K562 (cell line): ENCODE results near the gene TMPRSS11E. TPM values are rescaled to one million over a fixed set of nuclear protein-coding genes. Genes with fewer than 3 reads are reported as not detected.

Experiments
- ATAC-seq: fragments of 200-7000 bp; cut with Tn5 transposase; 3 replicates; pipeline ENCODE4 v1.9.1; 2020; ENCODE audit warnings: moderate library complexity
- Bru-seq: library from RNA; stranded (reverse); fragments of 400-500 nt; gene quantifications from one replicate; lab custom pipeline; 2021; lab: Mats Ljungman, UMichigan
- BruChase-seq, 2 experiments: library from RNA; stranded (reverse); fragments of 400-500 nt; gene quantifications; one replicate each; lab custom pipeline; 2021; lab: Mats Ljungman, UMichigan
- BruUV-seq: library from RNA; stranded (reverse); fragments of 400-500 nt; replicated peaks from 2 replicates; lab custom pipeline; 2021; lab: Mats Ljungman, UMichigan
- CTCF ChIA-PET: fragments of 300-600 bp; formaldehyde crosslinking; extraction: SDS; loops from one replicate; lab custom pipeline; 2021; ENCODE audit warnings: low intra/inter-chr PET ratio; lab: Yijun Ruan, JAX
- POLR2A ChIA-PET: fragments of 300-600, 350-650 bp; sonication (Branson Sonifier 250); formaldehyde crosslinking; extraction: SDS; loops from one replicate; lab custom pipeline; 2021; ENCODE audit warnings: antibody characterized with exemption, inconsistent platforms; lab: Yijun Ruan, JAX
- DNase-seq, 4 experiments: peaks; one replicate each; pipeline versions ENCODE4 v3.0.0 to v3.0.0-alpha.2; 2011 to 2018; ENCODE audit warnings: low spot score in 3 of 4, mixed read lengths in 3 of 4; ENCODE audit errors: extremely low read depth in 1 of 4
- FAIRE-seq: peaks from 2 replicates; lab custom pipeline; 2011; peaks lifted over from hg19 to GRCh38; lab: Jason Lieb, UNC
- H2AFZ ChIP-seq: 2 replicates; pipeline ENCODE4 v1.6.0; 2011; ENCODE audit warnings: low read depth, low read length, control low read depth, inconsistent platforms
- H3K27ac ChIP-seq: fragments of 200-600 bp; 3 replicates; pipeline ENCODE4 v1.8.0; 2011; ENCODE audit warnings: low read depth, mild to moderate bottlenecking, control low read depth, inconsistent platforms, low read length, moderate library complexity, mixed read lengths; ENCODE audit errors: extremely low read depth
- H3K27me3 ChIP-seq, 2 experiments: fragments of 300-600 bp in 1 of 2; 2 replicates in 1 of 2; 3 replicates in 1 of 2; pipeline versions ENCODE4 v1.6.0 to v1.8.0; 2011; ENCODE audit warnings: inconsistent platforms in 2 of 2, low read length in 2 of 2, mild to moderate bottlenecking in 1 of 2, mixed read lengths in 1 of 2, moderate library complexity in 1 of 2; ENCODE audit not compliant: control insufficient read depth in 2 of 2, insufficient read depth in 2 of 2
- H3K36me3 ChIP-seq: fragments of 300-600 bp; 3 replicates; pipeline ENCODE4 v1.8.0; 2011; ENCODE audit warnings: mild to moderate bottlenecking, low read length, inconsistent platforms; ENCODE audit not compliant: control insufficient read depth, insufficient read depth
- H3K4me1 ChIP-seq, 2 experiments: fragments of 200-600 bp in 1 of 2; replicated peaks in 1 of 2; 2 replicates in 1 of 2; 3 replicates in 1 of 2; pipeline versions ENCODE4 v1.5.1 to v1.8.0; 2011; ENCODE audit warnings: inconsistent platforms in 2 of 2, low read length in 2 of 2, mild to moderate bottlenecking in 1 of 2, mixed read lengths in 1 of 2, moderate library complexity in 1 of 2; ENCODE audit not compliant: control insufficient read depth in 2 of 2, insufficient read depth in 2 of 2
- H3K4me2 ChIP-seq: 2 replicates; pipeline ENCODE4 v1.6.1; 2011; ENCODE audit warnings: low read length, control low read depth, inconsistent platforms, mixed read lengths; ENCODE audit not compliant: insufficient read depth
- H3K4me3 ChIP-seq: fragments of 200-600 bp; sonication (generic), shearing (Covaris generic); 2 replicates; pipeline ENCODE4 v1.5.1; 2016; ENCODE audit warnings: control low read depth, inconsistent platforms
- H3K79me2 ChIP-seq: fragments of 200-600 bp; 3 replicates; pipeline ENCODE4 v1.8.0; 2011; ENCODE audit warnings: low read length, inconsistent platforms; ENCODE audit not compliant: control insufficient read depth, insufficient read depth
- H3K9ac ChIP-seq, 2 experiments: 2 replicates each; pipeline versions ENCODE4 v1.6.0 to v1.6.1; 2011; ENCODE audit warnings: low read depth in 2 of 2, low read length in 2 of 2, control low read depth in 1 of 2, inconsistent platforms in 1 of 2, mild to moderate bottlenecking in 1 of 2, mixed read lengths in 1 of 2; ENCODE audit not compliant: insufficient read depth in 1 of 2
- H3K9me1 ChIP-seq: one replicate; pipeline ENCODE4 v1.6.0; 2011; ENCODE audit warnings: inconsistent platforms, mild to moderate bottlenecking, low read length, moderate library complexity; ENCODE audit not compliant: control insufficient read depth, insufficient read depth
- H3K9me3 ChIP-seq: replicated peaks from 2 replicates; pipeline ENCODE4 v1.5.1; 2011; ENCODE audit warnings: low read depth, low read length, inconsistent platforms; ENCODE audit not compliant: control insufficient read depth, insufficient read depth
- H4K20me1 ChIP-seq: replicated peaks from 2 replicates; pipeline ENCODE4 v1.6.1; 2011; ENCODE audit warnings: low read length, inconsistent platforms, mixed read lengths; ENCODE audit not compliant: control insufficient read depth, insufficient read depth
- CHAMP1 ChIP-seq: fragments of 450-650 bp; IDR thresholded peaks from 2 replicates; pipeline ENCODE4 v1.6.1; 2016; ENCODE audit warnings: mild to moderate bottlenecking
- GABPA ChIP-seq: fragments of 200-800 bp; sonication (Bioruptor generic); conservative IDR thresholded peaks from 2 replicates; pipeline ENCODE4 v1.6.1; 2016; ENCODE audit warnings: low read depth, missing genetic modification characterization, missing compliant biosample characterization
- HDAC3 ChIP-seq: fragments of 450-650 bp; IDR thresholded peaks from 2 replicates; pipeline ENCODE4 v1.6.1; 2018; ENCODE audit warnings: borderline replicate concordance, mild to moderate bottlenecking, moderate library complexity; ENCODE audit not compliant: partially characterized antibody
- MAFG ChIP-seq: fragments of 450-650 bp; conservative IDR thresholded peaks from 2 replicates; pipeline ENCODE4 v1.6.1; 2016; ENCODE audit warnings: missing genetic modification characterization, missing compliant biosample characterization
- PHTF2 ChIP-seq: fragments of 250-450 bp; sonication (Bioruptor Pico); IDR thresholded peaks from 2 replicates; pipeline ENCODE4 v1.5.0; 2021; ENCODE audit warnings: mild to moderate bottlenecking
- POLR2H ChIP-seq: IDR thresholded peaks from 2 replicates; pipeline ENCODE4 v1.6.1; 2016; ENCODE audit warnings: missing genetic modification characterization, low read depth, mild to moderate bottlenecking, control low read depth, missing compliant biosample characterization, moderate library complexity
- SRSF7 ChIP-seq: fragments of 200-400 bp; formaldehyde crosslinking; optimal IDR thresholded peaks from 2 replicates; pipeline ENCODE3; 2017; ENCODE audit warnings: mild to moderate bottlenecking, low read depth, low read length
- TCFL5 ChIP-seq: fragments of 250-450 bp; sonication (Bioruptor Pico); conservative IDR thresholded peaks from 2 replicates; pipeline ENCODE4 v1.6.1; 2021; ENCODE audit warnings: mild to moderate bottlenecking, moderate library complexity, matching md5 sums
- TSC22D4 ChIP-seq: fragments of 450-650 bp; IDR thresholded peaks from 2 replicates; pipeline ENCODE4 v1.6.1; 2016; ENCODE audit warnings: missing genetic modification characterization, missing biosample characterization, control low read depth
- XRCC5 ChIP-seq: fragments of 200-400 bp; formaldehyde crosslinking; IDR thresholded peaks from 2 replicates; pipeline ENCODE4 v1.6.1; 2017; ENCODE audit warnings: low read depth, mild to moderate bottlenecking, low read length
- ZBTB2 ChIP-seq: fragments of 450-650 bp; IDR thresholded peaks from 2 replicates; pipeline ENCODE4 v1.6.1; 2016; ENCODE audit warnings: antibody characterized with exemption
- ZNF347 ChIP-seq: fragments of 450-650 bp; formaldehyde crosslinking; IDR thresholded peaks from 2 replicates; pipeline ENCODE4 v1.4.0; 2020; ENCODE audit warnings: low read depth, mild to moderate bottlenecking, moderate library complexity
- ZNF445 ChIP-seq: fragments of 250-450 bp; sonication (Bioruptor Pico); IDR thresholded peaks from 2 replicates; pipeline ENCODE4 v1.4.0; 2020; ENCODE audit warnings: low read depth, mild to moderate bottlenecking, moderate library complexity
- ZNF639 ChIP-seq, 2 experiments: fragments of 200-800 bp in 1 of 2; sonication (Bioruptor generic) in 1 of 2; sonication (generic) in 1 of 2; formaldehyde crosslinking in 1 of 2; IDR thresholded peaks in 1 of 2; conservative IDR thresholded peaks in 1 of 2; 2 replicates each; pipeline versions ENCODE4 v1.5.0 to v1.6.1; 2016 to 2020; ENCODE audit warnings: missing compliant biosample characterization in 1 of 2, missing genetic modification characterization in 1 of 2, missing genetic modification reagents in 1 of 2
- WGBS: fragments of 100-300 bp; shearing (Covaris generic); methylation state at CpG from one replicate; pipeline ENCODE4 v1.1.6; 2016; ENCODE audit warnings: low coverage, mixed read lengths; ENCODE audit not compliant: insufficient coverage; ENCODE audit errors: missing lambda C conversion rate; 5-methylcytosine and 5-hydroxymethylcytosine counted together
- in situ Hi-C: fragments of 300-500 bp; cut with MboI; formaldehyde crosslinking; loops from 4 replicates; pipeline ENCODE4 v1.15.0; 2018; ENCODE audit warnings: inconsistent platforms, mixed read lengths
- intact Hi-C: fragments of 100-400 bp; cut with micrococcal nuclease; formaldehyde crosslinking; loops from 2 replicates; pipeline ENCODE4 v1.14.2; 2022
- long read RNA-seq, 3 experiments: library from polyadenylated mRNA in 2 of 3; library from RNA in 1 of 3; unstranded in 2 of 3; stranded (forward) in 1 of 3; transcript quantifications; one replicate each; pipeline ENCODE4 v2.0.0, GENCODE V29; 2019 to 2022
- polyA minus RNA-seq, 3 experiments: library from RNA; depleted of rRNA, polyadenylated mRNA; stranded (reverse); fragments of >200 nt; gene quantifications; 2 replicates each; pipeline ENCODE4 v1.2.3, GENCODE V29; 2011
- polyA plus RNA-seq, 8 experiments: library from polyadenylated mRNA; depleted of rRNA in 4 of 8; stranded (reverse) in 5 of 8; unstranded in 3 of 8; fragments of >200 nt; fragmentation: Nextera tagmentation in 2 of 8; fragmentation: Illumina TruSeq in 1 of 8; extraction: Ambion mirVana in 2 of 8; extraction: Trizol in 1 of 8; gene quantifications; 2 replicates each; pipeline versions ENCODE4 v1.2.1 to v1.2.3, GENCODE V29; 2011 to 2014; ENCODE audit warnings: inconsistent platforms in 1 of 8, missing spikeins in 1 of 8
- total RNA-seq, 7 experiments: library from RNA; depleted of rRNA in 6 of 7; stranded (reverse); fragments of >200 nt in 6 of 7; fragmentation: Illumina TruSeq in 2 of 7; extraction: Trizol in 2 of 7; gene quantifications; 2 replicates each; pipeline versions ENCODE4 v1.2.1 to v1.2.3, GENCODE V29; 2011 to 2021; ENCODE audit warnings: low replicate concordance in 1 of 7

The TMPRSS11E gene
- total RNA-seq (2011; cell fraction: chromatin; rRNA removed; ENCODE audit: low replicate concordance) = not detected in 2 replicates
- total RNA-seq (2011; cell fraction: nucleolus; rRNA removed) = not detected in 2 replicates
- not detected in 2 replicates for total RNA-seq (2011; cell fraction: nucleoplasm; rRNA removed)
- not detected in 2 replicates for total RNA-seq (2014; rRNA removed)
- total RNA-seq (2014; rRNA removed; fragmentation: Illumina TruSeq; extraction: Trizol) = not detected in 2 replicates
- total RNA-seq (2015; rRNA removed; fragmentation: Illumina TruSeq; extraction: Trizol) = not detected in 2 replicates
- total RNA-seq (2021) = not detected in 2 replicates
- not detected in 2 replicates for polyA plus RNA-seq (2011; rRNA removed)
- polyA plus RNA-seq (2011; cell fraction: cytosol; rRNA removed) = not detected in 2 replicates
- not detected in 2 replicates for polyA plus RNA-seq (2011; cell fraction: nucleus; rRNA removed)
- not detected in 2 replicates for polyA plus RNA-seq (2012)
- not detected in 2 replicates for polyA plus RNA-seq (2014; fragmentation: Illumina TruSeq; extraction: Trizol)
- not detected for polyA plus RNA-seq (2014; fragmentation: Nextera tagmentation; extraction: Ambion mirVana)
- not detected in 2 replicates for polyA plus RNA-seq (2014; rRNA removed)
- polyA minus RNA-seq (2011; rRNA and poly(A)+ RNA removed) = not detected in 2 replicates
- polyA minus RNA-seq (2011; cell fraction: cytosol; rRNA and poly(A)+ RNA removed) = not detected in 2 replicates
- not detected in 2 replicates for polyA minus RNA-seq (2011; cell fraction: nucleus; rRNA and poly(A)+ RNA removed)
- Bru-seq, nascent RNA = not detected
- percentile 2 among the genes with signal in this experiment for BruChase-seq, experiment 1, labeled RNA remaining after a 2-hour chase
- BruChase-seq, experiment 2, labeled RNA remaining after a 6-hour chase = percentile 6 among the genes with signal in this experiment
- long read RNA-seq, experiment 1 = 0 reads
- long read RNA-seq, experiment 2 = 0 reads
- long read RNA-seq, experiment 3 = 0 reads

GRCh38 chr4:68447201-68447600, at the start of gene TMPRSS11E:
TSS of gene TMPRSS11E (plus strand) at chr4:68447463. CDS start at chr4:68447513, 50 bp downstream.
- intact Hi-C loops (no loop called here), in situ Hi-C loops (no loop called here)
- Histone ChIP-seq H3K9me1 (no peaks in the 10 kb centered on the region), H3K27ac (no peak within 1 kb of the TSS), H3K27me3 (no peaks in the 10 kb centered on the region), H3K79me2 (no peaks in the 10 kb centered on the region), H4K20me1 (no peaks in the 10 kb centered on the region), H3K9me3 (no peaks in the 10 kb centered on the region), H2AFZ (no peak within 1 kb of the TSS), H3K9ac (no peak within 1 kb of the TSS), H3K4me3 (no peak within 1 kb of the TSS), H3K36me3 (no peaks in the 10 kb centered on the region), H3K4me2 (no peak within 1 kb of the TSS), H3K4me1 (no peaks in the 10 kb centered on the region)
- no TSS peak for BruUV-seq
- ChIA-PET CTCF (no interaction called here), POLR2A (no interaction called here)
- FAIRE-seq (no peak), ATAC-seq (no peak), DNase-seq (no peak)
- 6% methylated on average over 3 of the region's 3 CpGs for WGBS
- TF ChIP-seq MAFG (tag) (no peak), TSC22D4 (tag) (no peak), TCFL5 (CRISPR knock-in tag) (no peak), PHTF2 (CRISPR knock-in tag) (no peak), HDAC3 (no peak), ZNF445 (CRISPR knock-in tag) (no peak), XRCC5 (no peak), POLR2H (no peak), CHAMP1 (no peak), ZBTB2 (no peak), ZNF347 (CRISPR knock-in tag) (no peak), SRSF7 (no peak), ZNF639 (CRISPR knock-in tag; conservative IDR thresholded peaks at IDR 0.05 in 1 of 2, IDR thresholded peaks at IDR 0.05 in 1 of 2) (no peak), GABPA (tag) (no peak)
